ENCODE results near the gene IGF1R. TPM values are rescaled to one million over a fixed set of nuclear protein-coding genes. Genes with fewer than 3 reads are reported as not detected.

The IGF1R gene
- total and polyA plus RNA-seq, 2 of the 13 experiments (the other 11 are each of a cell fraction or from before 2014, with no cell fraction given): 15.9 to 18.4 TPM

DNA sequence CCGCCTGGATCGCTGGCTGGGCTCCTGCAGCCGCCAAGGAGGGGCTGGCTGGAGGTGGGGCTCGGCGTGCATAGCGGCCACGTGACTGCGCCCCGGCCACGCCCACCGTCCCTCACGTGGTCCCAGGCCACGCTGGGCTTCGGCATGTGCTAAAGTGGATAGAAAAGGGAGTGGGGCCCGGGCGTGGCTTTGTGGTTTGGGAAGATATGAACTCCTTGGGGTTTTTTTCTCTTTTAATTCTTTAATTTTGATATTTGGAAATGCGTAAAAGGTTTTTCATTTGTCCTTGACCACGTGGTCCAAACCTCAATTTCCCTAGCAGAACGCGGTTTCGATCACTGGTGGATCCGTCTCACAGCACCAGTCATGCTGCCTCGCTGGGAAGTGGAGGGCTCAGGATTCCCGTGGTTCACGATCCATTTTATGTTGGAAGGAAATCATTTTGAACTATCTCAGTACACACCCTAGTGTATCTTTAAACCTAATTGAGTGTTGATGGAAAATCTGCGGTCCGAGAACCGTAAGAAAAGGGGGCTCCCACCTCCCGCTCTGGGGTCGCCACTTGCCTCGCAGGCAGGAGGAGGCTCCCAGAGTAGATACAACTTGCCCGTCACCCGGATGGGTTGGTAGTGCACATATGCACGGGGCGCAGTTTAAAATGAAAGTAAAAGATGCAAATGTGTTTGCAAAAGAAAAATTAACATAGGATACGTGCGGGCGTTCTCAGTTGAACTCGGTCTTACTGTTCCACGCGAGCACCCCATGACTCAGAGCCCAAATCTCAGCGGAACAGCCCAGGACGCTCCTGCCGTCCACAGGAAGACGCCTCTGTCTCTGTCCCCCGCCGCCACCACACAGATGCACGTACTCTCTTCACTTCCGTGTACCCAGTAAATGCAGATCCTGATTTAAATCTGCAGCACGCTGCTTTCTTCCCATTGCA is 217.3 kb downstream of the IGF1R start (continued):
- TF ChIP-seq, protein P1, sequence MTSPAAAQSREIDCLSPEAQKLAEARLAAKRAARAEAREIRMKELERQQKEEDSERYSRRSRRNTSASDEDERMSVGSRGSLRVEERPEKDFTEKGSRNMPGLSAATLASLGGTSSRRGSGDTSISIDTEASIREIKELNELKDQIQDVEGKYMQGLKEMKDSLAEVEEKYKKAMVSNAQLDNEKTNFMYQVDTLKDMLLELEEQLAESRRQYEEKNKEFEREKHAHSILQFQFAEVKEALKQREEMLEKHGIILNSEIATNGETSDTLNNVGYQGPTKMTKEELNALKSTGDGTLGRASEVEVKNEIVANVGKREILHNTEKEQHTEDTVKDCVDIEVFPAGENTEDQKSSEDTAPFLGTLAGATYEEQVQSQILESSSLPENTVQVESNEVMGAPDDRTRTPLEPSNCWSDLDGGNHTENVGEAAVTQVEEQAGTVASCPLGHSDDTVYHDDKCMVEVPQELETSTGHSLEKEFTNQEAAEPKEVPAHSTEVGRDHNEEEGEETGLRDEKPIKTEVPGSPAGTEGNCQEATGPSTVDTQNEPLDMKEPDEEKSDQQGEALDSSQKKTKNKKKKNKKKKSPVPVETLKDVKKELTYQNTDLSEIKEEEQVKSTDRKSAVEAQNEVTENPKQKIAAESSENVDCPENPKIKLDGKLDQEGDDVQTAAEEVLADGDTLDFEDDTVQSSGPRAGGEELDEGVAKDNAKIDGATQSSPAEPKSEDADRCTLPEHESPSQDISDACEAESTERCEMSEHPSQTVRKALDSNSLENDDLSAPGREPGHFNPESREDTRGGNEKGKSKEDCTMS (CRISPR knock-in tag; conservative IDR thresholded peaks at IDR 0.05): no peak
- TF ChIP-seq NCOA1 (CRISPR knock-in tag; IDR thresholded peaks at IDR 0.05): no peak
- TF ChIP-seq ZNF549 (CRISPR knock-in tag; IDR thresholded peaks at IDR 0.05): no peak
- TF ChIP-seq SALL1 (CRISPR knock-in tag; IDR thresholded peaks at IDR 0.05): no peak
- 0 out of 2 replicates have a peak, but pooled peaks have one; percentile 32 for TF ChIP-seq ZSCAN31 (CRISPR knock-in tag; IDR thresholded peaks at IDR 0.05; ENCODE audit: low read depth)
- no peak for TF ChIP-seq HNRNPLL (IDR thresholded peaks at IDR 0.05; ENCODE audit: low read depth, low read length, poor library complexity, severe bottlenecking)
- TF ChIP-seq RNF2 (conservative IDR thresholded peaks at IDR 0.05; ENCODE audit: low read depth): peak; percentile 56; the same call in 1 of the 2 replicates
- TF ChIP-seq BHLHE40 (IDR thresholded peaks at IDR 0.05; ENCODE audit: low read length): peak; percentile 67; the same call in 1 of the 2 replicates
- 0 out of 2 replicates have a peak, but pooled peaks have one; percentile 25 for TF ChIP-seq IRX3 (CRISPR knock-in tag; IDR thresholded peaks at IDR 0.05; ENCODE audit: borderline replicate concordance, low read depth)
- no peak for TF ChIP-seq WIZ (CRISPR knock-in tag; IDR thresholded peaks at IDR 0.05)
- TF ChIP-seq, protein P2, sequence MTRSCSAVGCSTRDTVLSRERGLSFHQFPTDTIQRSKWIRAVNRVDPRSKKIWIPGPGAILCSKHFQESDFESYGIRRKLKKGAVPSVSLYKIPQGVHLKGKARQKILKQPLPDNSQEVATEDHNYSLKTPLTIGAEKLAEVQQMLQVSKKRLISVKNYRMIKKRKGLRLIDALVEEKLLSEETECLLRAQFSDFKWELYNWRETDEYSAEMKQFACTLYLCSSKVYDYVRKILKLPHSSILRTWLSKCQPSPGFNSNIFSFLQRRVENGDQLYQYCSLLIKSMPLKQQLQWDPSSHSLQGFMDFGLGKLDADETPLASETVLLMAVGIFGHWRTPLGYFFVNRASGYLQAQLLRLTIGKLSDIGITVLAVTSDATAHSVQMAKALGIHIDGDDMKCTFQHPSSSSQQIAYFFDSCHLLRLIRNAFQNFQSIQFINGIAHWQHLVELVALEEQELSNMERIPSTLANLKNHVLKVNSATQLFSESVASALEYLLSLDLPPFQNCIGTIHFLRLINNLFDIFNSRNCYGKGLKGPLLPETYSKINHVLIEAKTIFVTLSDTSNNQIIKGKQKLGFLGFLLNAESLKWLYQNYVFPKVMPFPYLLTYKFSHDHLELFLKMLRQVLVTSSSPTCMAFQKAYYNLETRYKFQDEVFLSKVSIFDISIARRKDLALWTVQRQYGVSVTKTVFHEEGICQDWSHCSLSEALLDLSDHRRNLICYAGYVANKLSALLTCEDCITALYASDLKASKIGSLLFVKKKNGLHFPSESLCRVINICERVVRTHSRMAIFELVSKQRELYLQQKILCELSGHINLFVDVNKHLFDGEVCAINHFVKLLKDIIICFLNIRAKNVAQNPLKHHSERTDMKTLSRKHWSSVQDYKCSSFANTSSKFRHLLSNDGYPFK (CRISPR knock-in tag; IDR thresholded peaks at IDR 0.05; ENCODE audit: borderline replicate concordance): no peak
- no peak for TF ChIP-seq ZFP36L1 (CRISPR knock-in tag; IDR thresholded peaks at IDR 0.05)
- TF ChIP-seq, protein P3, sequence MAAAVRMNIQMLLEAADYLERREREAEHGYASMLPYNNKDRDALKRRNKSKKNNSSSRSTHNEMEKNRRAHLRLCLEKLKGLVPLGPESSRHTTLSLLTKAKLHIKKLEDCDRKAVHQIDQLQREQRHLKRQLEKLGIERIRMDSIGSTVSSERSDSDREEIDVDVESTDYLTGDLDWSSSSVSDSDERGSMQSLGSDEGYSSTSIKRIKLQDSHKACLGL (CRISPR knock-in tag; IDR thresholded peaks at IDR 0.05): peak; percentile 49; the same call in 1 of the 2 replicates
- TF ChIP-seq, protein P4, sequence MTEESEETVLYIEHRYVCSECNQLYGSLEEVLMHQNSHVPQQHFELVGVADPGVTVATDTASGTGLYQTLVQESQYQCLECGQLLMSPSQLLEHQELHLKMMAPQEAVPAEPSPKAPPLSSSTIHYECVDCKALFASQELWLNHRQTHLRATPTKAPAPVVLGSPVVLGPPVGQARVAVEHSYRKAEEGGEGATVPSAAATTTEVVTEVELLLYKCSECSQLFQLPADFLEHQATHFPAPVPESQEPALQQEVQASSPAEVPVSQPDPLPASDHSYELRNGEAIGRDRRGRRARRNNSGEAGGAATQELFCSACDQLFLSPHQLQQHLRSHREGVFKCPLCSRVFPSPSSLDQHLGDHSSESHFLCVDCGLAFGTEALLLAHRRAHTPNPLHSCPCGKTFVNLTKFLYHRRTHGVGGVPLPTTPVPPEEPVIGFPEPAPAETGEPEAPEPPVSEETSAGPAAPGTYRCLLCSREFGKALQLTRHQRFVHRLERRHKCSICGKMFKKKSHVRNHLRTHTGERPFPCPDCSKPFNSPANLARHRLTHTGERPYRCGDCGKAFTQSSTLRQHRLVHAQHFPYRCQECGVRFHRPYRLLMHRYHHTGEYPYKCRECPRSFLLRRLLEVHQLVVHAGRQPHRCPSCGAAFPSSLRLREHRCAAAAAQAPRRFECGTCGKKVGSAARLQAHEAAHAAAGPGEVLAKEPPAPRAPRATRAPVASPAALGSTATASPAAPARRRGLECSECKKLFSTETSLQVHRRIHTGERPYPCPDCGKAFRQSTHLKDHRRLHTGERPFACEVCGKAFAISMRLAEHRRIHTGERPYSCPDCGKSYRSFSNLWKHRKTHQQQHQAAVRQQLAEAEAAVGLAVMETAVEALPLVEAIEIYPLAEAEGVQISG (CRISPR knock-in tag; IDR thresholded peaks at IDR 0.05): peak; percentile 37; the same call in 1 of the 2 replicates
- TF ChIP-seq, protein P5, sequence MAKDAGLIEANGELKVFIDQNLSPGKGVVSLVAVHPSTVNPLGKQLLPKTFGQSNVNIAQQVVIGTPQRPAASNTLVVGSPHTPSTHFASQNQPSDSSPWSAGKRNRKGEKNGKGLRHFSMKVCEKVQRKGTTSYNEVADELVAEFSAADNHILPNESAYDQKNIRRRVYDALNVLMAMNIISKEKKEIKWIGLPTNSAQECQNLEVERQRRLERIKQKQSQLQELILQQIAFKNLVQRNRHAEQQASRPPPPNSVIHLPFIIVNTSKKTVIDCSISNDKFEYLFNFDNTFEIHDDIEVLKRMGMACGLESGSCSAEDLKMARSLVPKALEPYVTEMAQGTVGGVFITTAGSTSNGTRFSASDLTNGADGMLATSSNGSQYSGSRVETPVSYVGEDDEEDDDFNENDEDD (CRISPR knock-in tag; IDR thresholded peaks at IDR 0.05; ENCODE audit: borderline replicate concordance): peak; percentile 57; the same call in 1 of the 2 replicates
- peak; percentile 49 for TF ChIP-seq KMT2B (CRISPR knock-in tag; IDR thresholded peaks at IDR 0.05)
- TF ChIP-seq KLF11 (CRISPR knock-in tag; IDR thresholded peaks at IDR 0.05): no peak
- TF ChIP-seq MXI1 (IDR thresholded peaks at IDR 0.05; ENCODE audit: borderline replicate concordance, low read depth, low read length): peak; percentile 84; the same call in 2 of the 3 replicates
- TF ChIP-seq FOSL2 (CRISPR knock-in tag; IDR thresholded peaks at IDR 0.05): no peak
